Stimulated activated CD8-positive, alpha-beta memory T cell treated with anti-CD3 and anti-CD28 coated beads, Interleukin-12 subunit alpha, Interleukin-12 subunit beta, amount 100 ng/mL, for 24 hours (primary cell): ENCODE measurements around the gene C17orf75.
"Not testable (repeated sequence)": the region's sequence is repeated elsewhere in the genome, so short reads cannot be mapped to it uniquely, and the experiment has no call there.

Experiments used
- DNase-seq: peaks from one replicate; pipeline ENCODE4 v3.0.0-alpha.2; 2020; ENCODE audit errors: extremely low read depth

C17orf75 gene, protein sequence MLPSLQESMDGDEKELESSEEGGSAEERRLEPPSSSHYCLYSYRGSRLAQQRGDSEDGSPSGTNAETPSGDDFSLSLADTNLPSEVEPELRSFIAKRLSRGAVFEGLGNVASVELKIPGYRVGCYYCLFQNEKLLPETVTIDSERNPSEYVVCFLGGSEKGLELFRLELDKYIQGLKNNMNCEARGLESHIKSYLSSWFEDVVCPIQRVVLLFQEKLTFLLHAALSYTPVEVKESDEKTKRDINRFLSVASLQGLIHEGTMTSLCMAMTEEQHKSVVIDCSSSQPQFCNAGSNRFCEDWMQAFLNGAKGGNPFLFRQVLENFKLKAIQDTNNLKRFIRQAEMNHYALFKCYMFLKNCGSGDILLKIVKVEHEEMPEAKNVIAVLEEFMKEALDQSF

DNA sequence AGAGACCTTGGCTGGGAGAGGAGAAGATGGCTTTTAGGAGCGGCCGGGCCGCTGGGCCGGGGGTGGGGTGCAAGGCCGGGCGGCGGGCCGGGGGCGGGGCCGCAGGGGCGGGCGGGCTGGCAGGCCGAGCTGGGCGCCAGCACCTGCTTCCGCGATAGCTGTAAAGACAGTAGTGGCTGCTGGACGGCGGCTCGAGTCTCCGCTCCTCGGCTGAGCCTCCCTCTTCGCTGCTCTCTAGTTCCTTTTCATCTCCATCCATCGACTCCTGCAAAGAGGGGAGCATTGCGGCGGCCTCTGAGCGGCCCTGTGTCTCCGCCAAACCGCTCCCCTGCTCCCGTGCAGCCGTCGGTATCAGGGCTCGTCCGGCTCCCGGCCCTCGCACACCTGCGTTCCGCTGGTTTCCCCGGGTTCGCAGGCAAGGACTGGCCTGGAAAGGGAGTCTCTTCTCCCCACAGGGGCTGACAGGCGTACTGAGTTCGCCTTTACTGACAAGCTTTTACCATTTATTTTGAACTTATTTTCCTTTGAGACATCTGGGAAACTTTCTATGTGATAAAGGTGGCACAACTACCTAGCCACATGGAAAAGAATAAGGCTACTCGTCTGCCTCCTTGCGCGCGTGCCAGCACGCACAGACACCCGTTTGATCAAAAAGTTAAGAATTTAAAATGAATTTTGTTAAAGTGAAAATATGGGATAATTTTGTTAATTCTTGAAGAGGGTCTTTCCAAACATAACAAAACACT is at the start of gene C17orf75:
Gene C17orf75, minus strand, starts transcription at position 317 of the 746 bp plus-strand sequence. Its CDS starts 34 bp downstream, at position 283.
- DNase-seq = peak; percentile 48

DNA sequence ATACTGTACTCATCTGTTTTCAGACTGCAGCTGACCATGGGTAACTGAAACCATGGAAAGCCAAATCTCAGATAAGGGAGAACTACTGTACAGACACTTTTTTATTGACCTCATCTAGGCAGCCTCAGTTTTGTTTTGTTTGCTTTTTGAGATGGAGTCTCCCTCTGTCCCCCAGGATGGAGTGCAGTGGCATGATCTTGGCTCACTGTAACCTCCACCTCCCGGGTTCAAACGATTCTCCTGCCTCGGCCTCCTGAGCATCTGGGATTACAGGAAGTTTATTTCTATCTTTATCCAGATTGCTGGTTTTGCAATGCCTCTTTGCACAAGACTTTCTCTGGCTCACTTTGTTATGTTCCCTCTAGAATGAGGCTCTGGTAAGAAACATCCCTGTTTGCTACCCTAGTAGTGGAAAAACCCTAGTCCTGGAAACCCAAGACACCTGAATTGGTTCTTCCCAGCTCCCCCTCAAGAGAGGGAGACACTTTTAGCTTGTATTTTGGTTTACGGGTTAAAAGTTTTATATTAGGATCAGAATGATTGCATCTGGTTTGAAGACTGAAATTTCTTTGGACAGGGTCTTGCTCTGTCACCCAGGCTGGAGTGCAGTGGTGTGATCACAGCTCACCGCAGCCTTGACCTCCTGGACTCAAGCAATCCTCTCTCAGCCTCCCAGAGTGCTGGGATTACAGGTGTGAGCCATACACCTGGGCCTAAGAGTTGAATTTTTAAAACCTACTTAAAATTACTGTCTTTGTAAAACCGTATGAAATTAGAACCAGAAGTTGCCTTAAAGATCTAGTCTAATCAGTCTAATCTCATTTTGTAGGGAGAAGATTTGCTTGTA is 46.9 kb upstream of the C17orf75 start:
- no peak for DNase-seq

DNA sequence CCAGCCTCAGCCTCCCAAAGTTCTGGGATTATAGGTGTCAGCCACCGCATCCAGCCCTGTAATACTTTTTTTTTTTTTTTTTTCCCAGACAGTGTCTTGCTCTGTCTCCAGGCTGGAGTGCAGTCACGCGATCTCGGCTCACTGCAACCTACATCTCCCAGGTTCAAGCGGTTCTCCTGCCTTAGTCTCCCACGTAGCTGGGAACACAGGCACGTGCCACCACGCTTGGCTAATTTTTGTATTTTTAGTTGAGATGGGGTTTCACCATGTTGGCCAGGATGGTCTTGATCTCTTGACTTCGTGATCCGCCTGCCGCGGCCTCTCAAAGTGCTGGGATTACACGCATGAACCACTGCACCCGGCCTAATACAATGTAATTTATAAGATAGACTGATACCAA is 46.2 kb upstream of the C17orf75 start:
- not testable (repeated sequence) for DNase-seq

DNA sequence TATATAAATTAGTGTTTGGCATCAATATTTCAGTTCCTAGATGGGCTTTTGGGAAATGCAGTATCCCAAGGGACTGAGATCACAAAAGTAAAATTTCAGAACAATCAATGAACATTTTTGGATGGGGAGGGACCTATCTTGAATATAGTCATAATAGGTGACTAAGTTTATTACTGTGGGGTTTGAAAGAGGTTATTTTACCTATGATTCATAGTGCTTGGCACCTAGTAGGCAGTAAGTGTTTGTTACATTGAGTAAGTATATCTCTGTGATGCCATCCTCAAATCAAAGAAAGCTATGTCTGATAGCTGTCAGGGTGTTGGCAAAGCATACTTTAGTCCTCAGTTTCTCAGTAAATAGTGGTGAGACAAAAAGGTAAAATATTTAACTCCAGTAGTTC is 44.9 kb upstream of the C17orf75 start:
- DNase-seq = no peak

DNA sequence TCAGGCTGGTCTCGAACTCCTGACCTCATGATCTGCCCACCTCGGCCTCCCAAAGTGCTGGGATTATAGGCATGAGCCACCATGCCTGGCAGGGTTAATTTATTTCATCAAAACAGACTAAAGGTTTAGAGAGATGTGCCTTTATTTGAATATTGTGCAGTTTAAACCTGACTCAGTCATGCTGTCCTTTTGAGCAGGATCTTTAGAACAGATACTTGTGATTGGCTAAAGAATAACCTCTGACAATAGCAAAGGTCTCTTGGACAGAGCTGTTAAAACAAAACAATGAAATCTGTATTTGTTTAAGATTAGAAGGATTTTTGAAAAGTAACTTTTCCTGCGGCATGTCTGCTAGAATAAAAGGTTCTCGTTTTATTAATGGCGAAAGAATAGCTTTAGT is 44.0 kb upstream of the C17orf75 start:
- DNase-seq = no peak

DNA sequence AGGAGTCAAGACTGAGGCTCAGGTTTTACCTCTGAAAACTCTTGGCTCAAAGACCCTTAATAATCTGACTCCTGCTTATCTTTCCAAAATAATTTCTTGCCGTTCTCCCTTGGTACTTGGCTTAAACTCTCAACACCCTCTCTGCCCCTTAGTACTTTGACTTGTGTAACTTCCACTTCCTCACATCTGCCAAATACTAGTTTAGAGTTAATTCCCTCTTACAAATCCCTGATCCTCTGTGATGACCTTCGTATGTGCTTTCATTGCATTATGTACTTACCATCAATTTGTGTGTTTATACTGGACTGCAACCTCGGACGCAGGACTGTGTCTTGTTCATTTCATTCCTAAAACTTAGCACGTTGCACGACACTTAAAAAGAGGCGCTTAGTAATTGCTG is 43.1 kb upstream of the C17orf75 start:
- no peak for DNase-seq

DNA sequence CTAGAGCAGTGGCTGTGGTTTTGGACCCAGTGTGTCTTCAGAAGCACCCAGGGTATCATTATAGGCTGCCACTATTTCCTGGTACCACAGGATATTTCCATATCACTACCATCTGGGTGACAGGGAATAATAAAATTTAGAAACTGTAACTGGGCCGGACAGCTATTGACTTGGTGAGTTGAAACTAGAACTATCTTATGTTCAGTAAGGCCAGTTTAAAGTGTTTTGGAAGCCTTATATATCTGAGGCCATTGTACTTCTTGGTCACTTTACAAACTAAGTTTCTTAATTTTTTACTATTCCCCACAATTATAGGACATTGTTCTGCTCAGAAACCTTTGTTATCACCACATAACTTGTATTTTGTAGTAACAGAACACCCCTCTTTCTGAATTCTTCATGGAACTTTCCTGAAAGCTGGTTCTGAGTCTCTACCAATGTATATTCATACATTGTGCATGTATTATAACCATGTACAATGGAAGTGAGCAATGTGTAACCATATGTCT is 42.0 kb upstream of the C17orf75 start:
- no peak for DNase-seq

DNA sequence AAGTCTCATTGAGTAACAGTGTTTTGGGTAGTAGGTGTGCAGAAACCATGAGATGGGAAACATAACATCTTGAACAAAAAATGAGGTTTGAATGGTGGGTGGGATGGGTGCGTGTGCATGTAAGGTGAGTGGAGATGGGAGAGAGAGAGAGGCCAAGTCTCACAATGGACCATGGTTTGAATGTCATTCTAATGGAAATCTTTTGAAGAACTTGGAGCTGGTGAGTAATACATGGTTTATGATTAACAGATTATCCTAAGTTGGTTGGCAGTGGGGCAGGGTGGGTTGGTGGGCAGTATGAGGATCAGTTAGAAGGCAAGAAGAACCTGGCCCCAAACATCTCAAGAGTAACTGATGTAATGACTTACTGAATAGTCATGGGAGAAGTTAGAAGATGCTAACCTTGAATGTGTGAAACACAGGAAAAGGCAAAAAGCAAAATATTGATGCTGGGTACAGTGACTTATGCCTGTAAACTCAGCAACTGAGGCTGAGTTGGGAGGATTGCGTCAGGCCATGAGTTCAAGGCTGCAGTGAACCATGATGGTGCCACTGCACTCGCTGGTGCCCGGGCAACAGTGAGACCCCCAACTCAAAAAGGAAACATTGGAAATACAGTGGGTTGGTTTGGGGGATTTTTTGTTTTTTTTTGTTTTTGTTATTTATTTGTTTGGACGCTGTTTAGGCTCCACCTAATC is 40.7 kb upstream of the C17orf75 start:
- no peak for DNase-seq

DNA sequence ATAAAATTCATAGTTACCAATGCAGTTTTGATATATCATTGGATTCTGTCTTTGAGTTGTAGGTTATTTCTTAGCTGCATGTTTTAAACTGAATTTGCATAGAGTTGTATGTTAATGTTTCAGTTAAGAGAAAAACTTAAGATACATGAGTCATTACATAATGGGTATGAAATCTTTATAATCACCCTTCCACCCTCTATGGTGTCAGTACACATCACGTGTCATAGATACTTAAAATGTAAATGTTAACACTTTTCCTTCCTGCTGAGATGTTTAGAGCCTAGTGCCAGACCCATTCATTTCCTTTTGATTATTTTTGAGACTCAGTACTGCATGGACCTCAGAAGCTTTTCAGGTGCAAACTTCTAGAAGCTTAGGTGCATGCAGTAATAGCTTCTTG is 28.5 kb upstream of the C17orf75 start:
- no peak for DNase-seq

DNA sequence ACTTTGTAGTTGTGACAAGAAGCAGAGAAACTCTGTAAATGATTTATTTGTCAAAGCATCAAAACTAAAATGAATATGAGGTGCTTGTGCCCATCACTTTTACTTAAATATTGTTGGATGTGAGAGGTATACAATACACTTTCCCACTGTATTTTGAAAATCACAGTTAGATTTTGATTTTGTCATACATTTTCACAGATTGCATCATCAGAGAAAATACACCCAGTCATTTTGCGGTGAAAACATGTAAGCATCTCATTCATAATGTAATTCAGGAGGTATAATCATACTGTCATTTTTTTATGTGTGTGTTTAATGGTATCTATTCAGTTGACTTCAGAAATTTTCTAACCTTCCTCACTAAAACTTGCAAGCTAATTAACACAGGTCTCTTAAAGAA is 19.3 kb upstream of the C17orf75 start:
- no peak for DNase-seq

DNA sequence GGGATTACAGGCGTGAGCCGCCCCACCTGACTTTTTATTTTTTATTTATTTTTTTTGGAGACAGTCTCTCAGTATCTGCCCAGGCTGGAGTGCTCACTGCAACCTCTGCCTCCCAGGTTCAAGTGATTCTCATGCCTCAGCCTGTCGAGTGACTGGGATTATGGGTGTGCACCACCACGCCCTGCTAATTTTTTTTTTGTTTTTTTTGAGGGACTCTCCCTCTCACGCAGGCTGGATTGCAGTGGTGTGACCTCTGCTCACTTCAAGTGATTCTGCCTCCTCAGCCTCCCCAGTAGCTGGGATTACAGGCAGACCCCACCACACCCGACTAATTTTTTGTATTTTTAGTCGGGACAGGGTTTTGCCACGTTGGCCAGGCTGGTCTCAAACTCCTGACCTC is 15.6 kb upstream of the C17orf75 start:
- DNase-seq = no peak

DNA sequence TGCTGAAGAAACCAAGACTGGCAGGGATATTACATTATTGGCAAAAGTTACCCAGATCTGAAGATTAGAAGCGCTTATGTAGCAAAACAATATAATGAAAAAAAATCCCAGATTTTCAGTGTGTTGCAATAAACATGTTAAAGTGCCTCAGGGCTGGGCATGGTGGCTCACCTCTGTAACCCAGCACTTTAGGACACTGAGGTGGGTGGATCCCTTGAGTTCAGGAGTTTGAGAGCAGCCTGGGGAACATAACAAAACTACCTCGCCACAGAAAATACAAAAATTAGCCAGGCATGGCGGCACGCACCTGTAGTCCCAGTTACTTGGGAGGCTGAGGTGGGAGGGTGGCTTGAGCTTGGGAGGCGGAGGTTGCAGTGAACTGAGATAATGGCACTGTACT is 14.8 kb upstream of the C17orf75 start:
- DNase-seq = no peak

DNA sequence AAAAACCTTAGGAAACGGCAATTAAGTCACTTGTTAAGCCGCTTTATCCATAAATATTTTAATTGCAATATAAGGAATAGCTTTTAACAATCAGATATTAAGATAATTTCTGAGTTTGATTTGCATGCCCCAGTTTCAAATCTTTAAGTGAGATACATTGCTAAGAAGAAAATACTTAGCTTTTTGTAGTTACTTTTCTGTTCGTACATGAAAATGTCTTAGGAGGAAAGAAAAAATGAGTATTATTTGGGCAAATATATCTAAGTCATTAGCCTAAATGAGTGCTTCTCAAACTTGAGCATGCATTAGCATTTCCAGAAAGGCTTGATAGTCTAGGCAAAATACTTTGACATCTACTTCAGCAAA is 14.4 kb upstream of the C17orf75 start:
- DNase-seq = no peak

DNA sequence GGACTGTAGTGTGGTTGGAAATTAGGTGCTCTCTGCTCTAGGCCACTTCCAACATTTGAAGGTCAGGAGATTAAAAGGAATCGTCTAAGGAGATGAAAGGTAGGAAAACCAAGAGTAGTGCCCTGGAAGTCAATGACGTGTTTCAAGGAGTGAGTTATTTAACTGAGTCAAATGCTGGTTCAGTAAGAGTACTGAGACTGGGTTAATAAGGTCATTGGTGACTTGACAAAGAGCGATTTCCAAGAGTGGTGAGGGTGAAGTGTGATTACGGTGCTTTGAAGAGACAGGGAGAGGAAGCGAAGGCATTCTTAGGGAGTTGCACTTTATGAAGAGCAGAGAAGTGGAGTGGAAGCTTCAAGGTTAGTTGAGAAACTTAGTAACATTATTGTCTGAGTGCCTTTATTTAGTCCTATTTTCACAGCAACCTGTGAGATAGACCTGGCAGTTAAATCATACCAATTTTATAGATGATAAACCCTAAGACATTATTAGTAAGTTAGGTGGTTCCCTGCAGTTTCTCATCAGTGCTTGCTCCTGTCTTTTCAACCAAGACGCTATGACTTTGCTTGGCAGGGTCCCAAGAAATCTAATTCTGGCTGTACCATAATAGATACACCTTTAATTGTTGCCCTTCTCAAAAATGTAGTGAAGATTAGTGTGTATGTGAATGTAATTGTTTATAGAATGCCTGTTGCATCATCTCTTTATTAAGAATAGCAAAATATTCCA is 13.8 kb upstream of the C17orf75 start:
- no peak for DNase-seq

DNA sequence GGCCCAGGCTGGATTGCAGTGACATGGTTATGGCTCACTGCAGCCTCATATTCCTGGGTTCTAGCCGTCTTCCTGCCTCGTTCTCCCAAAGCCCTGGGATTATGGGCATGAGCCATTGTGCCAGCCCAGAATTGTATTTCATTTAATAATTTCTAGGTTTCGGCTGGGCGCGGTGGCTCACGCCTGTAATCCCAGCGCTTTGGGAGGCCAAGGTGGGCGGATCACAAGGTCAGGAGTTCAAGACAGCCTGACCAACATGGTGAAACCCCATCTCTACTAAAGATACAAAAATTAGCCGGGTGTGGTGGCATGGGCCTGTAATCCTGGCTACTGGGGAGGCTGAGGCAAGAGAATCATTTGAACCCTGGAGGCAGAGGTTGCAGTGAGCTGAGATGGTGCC is 10.8 kb upstream of the C17orf75 start:
- not testable (repeated sequence) for DNase-seq

DNA sequence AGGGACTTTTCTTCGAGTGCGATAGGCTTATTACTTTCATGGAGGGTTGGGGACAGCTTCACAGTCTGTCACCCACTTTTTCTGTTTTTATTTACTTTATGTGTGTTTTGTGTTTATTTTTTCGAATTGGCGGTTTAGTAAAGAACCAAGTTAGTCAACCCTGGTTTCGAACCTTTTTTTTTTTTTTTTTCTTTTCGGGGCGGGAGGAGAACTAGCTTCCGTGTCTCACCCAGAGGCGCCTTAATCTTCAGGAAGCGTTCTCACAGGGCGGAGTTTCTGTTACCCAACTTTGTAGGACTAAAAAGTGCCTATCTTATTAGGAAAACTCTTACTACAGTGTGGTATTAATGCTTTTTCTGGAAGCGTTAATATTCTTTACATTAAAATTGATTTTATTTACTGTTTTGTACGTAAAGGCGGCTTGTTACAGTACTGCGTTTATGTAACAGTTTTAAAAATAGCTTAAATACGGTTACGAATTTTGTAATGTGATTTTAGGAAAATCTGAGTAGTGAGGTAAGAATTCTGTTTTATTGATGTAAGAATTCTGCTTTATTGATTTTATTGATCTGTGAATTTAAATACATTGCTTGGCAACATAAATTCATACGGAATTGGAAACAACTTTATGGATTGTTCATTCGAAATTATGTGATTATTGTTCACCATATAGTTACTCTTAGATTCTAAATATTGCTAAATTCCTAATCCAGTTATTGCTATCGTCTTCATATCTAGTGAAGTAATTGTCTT is 8.9 kb upstream of the C17orf75 start:
- no peak for DNase-seq

DNA sequence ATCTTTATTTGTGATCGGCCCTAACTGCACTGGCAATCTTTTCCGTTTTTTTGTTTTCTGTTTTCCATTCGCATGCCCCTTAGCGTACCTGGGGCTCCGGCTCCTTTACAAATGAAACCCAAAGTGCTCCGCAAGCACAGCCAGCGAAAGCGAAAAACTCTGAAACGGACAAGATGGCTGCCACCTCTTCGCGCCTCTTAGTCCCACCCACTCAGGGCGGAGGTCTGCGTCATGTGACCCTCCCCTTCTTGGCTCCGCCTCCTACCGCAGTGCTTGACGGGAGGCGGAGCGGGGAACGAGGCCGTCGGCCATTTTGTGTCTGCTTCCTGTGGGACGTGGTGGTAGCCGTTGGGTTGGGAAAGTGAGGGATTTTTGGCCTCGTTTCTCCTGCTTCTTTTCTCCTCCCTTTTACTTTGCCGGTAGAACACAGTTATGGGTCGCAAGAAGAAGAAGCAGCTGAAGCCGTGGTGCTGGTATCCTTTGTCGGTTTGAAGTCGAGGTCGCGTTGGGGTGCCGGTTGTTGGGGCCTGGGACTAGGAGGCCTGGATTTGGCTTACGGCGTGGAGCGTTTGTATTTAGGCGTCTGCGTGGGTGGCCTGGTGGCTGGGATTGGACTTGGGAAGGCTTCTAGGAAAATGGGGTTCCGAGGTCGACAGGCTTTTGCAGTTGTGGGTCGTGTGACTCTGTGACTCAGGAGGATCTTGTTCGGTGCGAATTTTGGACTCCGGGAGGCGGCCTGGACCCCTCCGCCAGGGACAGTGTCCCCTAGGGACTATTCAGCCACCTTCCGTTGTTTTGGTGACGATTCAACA is 8.1 kb upstream of the C17orf75 start, which contains the start of gene ZNF207:
Gene ZNF207, plus strand, starts transcription at position 304 of the 812 bp plus-strand sequence. Its CDS starts 129 bp downstream, at position 433.
- peak; percentile 87 for DNase-seq

DNA sequence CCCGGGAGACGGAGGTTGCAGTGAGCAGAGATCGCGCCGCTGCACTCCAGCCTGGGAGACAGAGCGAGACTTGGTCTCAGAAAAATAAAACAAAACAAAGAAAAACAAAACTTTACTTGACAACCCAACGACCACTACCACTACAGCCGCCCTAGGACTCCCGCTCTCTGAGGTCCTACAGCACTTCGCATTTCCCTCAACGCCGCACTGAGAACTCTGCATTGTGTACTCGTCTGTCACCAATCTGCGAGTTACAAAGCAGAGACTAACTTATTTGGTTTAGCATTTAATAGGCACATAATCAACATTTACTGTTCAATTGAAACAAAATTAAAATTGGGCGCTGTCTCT is 7.5 kb upstream of the C17orf75 start:
- DNase-seq = no peak

DNA sequence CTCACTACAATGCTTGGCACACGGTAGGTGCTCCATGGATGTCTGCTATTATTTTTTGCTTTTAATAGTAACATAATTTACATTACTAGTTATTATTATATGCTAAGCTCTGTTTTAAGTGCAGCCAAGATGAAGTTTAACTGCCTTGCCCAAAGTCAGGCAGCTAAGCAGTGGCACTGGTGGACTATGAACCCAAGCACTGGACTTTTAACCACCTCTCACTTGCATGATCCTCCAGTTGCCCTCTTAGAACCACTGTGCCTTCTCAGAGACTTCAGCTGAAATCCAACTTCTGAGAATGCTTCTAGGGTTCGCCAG is 6.5 kb upstream of the C17orf75 start:
- no peak for DNase-seq
